ENCODE results near the gene RBFOX1.

RBFOX1 gene

DNA sequence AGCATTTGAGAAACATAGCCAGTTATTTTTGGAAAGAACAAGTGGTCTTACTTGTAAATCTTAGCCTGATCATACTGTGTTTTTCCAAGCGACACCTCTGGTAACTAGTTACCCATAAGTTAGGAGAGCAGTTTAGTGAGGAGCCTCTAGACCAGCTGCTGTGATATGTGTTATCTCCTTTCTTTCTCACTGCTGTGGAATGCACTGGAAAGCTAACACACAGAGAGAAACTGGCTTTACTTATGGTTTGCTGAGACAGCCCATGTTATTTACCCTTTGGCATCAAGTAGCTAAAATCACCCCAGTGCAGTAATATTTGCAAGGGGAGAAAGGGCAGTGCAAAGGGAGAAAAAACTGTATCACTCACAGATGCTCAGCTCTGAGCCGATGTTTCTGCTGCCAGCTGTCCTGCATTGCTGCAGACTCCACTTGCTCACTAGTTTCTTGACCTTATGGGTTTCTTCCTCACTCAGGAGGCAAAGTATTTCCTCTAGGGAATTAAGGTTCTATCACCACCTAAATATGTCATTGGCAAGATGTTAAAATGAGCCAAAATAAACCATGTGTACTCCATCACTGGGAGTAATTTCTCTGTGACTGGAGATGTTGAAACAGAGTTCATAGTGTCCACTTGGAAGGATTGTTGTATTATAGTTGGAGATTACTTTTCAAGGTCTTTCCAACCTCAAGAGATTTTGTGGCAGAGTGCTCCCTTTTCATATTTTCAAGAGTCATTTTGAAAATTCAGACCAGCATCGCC, 2.3 kb downstream of the RBFOX1 start:
- no peak for DNase-seq (ENCODE audit: low read depth in 1 of 2, low spot score in 1 of 2)

DNA sequence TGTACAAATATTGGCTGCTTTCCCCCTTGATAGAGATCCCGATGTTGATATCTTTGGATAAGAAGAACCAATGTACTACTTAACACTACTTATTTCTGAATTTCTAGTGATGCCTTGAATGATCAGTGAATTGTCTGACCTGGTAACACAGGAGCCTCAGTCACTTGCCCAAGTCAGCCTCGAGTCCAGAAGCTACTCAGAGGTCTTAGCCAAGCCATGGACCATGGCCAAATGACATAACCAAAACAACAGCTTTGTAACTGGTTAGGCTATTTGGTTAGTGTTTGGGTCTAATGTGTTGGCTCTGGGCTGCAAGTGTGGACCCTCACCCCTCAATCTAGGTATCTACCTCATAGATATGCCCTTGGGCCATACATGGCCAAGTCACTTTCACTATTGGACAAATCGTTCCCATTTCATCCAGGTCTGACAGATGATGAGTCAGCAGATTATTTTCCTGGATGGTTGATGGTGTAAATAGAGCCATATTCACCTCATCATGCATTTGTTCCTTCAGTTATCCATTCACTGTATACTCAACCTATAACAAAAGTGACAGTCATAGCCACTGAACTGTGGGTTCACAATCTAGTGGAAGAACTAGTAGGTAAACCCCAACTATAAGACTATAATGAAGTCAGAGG, 3.5 kb downstream of the RBFOX1 start:
- DNase-seq (ENCODE audit: low read depth in 1 of 2, low spot score in 1 of 2), result no peak

DNA sequence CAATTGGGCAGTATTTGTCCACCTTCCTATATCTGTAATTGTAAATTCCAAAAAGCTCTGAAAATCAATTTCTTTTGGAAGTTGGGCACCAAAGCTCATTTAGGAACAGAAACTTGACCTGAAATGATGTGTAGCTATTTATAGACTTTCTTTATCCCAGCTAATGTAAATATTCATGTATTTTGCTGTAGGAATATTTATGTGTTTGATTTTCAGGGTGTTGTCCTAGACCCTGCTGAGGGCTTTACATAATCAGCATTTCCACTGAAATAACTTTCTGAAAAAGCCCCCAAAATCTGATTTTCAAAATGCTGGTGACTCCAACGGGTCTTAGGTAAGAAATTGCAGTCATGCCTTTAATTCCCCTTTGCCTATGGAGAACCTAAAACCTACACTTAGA, 4.1 kb downstream of the RBFOX1 start:
- DNase-seq (ENCODE audit: low read depth in 1 of 2, low spot score in 1 of 2), result no peak

DNA sequence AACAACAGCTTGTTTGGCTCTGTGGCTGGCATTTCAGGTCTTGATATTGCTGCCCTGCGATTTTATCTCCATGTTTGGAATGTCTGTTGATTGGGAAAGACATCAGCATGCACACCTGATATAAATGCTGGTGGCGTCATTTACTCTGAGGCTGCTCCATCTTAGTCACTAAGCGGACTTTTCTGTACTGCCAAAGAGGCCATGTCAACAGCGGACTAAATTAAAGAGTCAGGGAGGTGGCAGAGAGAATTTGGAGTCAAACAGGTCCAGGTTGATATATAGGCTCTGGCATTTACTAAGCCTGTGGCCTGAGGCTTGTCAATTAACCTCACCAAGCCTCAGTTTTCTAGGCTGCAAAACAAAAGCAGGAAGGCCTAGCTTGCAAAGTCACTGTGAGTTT, 6.2 kb downstream of the RBFOX1 start:
- no peak for DNase-seq (ENCODE audit: low read depth in 1 of 2, low spot score in 1 of 2)

DNA sequence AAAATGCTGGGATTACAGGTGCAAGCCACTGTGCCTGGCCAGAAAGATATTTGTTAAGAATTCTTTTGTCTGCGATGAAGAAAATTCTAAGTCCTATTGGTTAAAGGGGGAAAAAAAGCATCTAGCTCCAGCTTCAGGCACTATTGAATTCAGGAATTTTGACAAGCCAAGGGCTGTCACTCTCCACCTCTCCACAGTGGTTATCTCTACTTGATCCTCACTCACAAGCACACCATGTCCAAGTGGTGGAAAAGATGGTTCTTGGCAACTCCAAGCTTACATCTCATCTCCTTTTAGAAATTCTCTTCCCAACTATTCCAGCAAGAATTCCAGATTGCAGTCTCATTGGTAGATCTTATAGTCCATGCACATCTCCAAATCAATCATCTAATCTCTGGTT, 7.1 kb downstream of the RBFOX1 start:
- DNase-seq (ENCODE audit: low read depth in 1 of 2, low spot score in 1 of 2), result no peak

DNA sequence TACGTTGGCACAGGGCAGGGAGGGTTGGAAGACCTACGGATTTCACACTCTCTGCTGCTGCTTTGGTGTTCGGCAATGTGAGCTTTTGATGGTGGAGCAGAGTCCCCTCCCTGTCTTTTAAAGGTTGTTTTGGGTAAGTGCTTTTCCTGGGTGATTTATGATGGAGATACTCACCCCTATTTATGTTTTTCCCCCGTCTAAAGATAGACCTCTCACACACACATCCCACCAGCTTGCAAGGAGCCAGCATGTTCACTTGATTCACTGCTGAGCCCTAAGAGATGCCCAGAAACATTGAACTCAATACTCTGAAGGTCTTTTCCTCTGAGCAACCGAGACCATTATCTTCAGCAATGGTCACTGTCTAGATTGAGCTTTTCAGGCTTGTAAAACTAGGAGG, 8.3 kb downstream of the RBFOX1 start:
- DNase-seq (ENCODE audit: low read depth in 1 of 2, low spot score in 1 of 2), result no peak

DNA sequence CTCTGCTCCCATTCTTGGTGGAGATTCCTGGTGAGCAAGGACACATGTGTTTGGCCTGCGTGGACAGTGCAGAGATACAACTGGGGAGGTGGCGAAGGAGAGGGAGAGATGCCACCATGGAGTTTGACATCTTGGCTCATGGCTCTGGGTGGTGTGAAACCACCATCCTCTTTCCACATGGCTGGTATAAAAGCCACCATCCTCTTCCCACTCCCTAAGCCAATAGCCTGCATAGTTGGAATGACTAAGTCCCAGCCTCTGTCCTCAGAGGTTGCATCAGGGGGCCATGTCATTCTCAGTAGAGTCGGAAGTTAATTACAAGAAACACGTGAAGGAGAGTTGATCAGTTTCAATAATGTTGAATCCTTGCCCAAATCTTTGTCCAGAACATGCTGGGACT, 10.0 kb downstream of the RBFOX1 start:
- DNase-seq (ENCODE audit: low read depth in 1 of 2, low spot score in 1 of 2), result no peak

DNA sequence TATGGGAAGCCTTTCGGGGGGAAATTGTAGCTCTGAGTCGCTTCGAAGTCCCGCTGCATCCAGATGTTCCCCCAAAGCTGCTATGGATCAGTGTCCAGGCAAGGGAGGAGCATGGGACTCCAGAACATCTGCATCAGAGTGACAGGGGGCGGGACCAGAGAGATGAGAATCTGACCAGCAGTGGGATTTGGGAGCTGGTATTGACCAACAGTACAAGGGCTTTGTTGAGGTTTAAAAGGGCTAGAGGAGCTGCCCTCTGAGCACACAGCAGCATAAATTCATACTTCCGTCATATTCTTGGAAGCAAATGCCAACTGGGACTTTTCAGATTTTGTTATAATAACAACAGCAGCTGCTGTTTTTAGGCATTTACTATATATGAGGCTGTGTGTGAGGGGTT, 10.6 kb downstream of the RBFOX1 start:
- no peak for DNase-seq (ENCODE audit: low read depth in 1 of 2, low spot score in 1 of 2)

DNA sequence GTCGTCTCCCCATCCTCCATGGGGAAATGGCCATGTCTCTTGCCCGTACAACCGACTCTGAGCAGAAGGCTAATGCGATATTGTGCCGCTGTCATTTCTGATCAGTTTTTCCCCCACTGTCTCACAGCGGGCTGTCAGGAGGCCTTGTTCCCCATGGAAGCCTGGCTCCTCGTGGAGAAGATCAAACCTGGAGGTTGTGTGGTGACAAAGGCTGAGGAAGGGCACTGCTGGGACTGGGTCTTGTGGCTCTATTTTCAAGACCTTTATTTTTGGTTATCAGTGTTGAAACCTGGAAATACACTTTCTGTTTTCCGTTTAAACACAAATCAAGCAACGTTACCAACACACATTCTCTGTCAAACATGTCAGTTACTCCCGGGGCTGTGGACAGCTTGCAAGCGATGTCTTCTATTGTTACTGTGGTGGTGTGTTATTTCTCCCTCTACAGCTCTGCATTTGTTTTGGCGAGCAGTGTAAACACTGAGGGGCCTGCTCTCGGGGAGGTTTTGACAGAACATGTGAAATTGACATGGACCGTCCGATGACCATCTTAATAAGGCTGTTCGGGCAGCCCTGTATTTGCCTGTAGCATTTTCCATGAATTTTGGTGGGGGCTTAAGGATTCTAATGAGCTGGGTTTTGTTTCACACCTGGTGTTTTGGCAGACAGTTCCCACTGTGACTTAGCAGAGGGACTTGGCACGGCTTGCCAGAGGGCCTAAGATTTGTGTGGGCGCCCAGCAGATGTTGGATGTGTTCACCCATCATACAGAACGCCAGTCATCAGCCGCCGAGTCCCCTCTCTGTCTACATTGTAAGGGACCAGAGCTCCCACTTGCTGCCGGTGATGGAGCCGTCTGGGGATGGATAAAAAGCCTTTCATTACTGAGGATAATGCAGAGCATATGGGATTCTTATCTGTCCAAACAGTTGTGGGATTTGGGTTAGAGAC, 12.5 kb downstream of the RBFOX1 start:
- DNase-seq (ENCODE audit: low read depth in 1 of 2, low spot score in 1 of 2), result no peak

DNA sequence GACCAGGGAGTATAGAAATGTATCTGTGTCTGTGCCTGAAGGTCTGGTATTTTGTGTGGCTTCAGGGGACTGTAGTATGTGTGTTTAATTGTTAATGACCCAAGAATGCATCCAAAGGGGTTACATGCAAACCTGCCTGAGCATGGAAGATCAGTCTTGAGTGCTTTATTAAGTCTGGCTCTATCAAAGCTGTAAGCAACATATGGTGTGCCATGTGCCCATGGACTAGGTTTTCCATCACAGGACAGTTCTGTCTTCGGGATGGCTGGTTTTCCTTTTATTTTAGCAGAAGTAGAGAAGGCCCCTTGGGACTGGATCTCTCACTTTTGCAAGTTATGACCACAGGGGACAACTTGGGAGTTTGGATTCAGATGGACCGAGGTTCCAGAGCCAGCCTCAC, 18.2 kb downstream of the RBFOX1 start:
- DNase-seq (ENCODE audit: low read depth in 1 of 2, low spot score in 1 of 2), result no peak

DNA sequence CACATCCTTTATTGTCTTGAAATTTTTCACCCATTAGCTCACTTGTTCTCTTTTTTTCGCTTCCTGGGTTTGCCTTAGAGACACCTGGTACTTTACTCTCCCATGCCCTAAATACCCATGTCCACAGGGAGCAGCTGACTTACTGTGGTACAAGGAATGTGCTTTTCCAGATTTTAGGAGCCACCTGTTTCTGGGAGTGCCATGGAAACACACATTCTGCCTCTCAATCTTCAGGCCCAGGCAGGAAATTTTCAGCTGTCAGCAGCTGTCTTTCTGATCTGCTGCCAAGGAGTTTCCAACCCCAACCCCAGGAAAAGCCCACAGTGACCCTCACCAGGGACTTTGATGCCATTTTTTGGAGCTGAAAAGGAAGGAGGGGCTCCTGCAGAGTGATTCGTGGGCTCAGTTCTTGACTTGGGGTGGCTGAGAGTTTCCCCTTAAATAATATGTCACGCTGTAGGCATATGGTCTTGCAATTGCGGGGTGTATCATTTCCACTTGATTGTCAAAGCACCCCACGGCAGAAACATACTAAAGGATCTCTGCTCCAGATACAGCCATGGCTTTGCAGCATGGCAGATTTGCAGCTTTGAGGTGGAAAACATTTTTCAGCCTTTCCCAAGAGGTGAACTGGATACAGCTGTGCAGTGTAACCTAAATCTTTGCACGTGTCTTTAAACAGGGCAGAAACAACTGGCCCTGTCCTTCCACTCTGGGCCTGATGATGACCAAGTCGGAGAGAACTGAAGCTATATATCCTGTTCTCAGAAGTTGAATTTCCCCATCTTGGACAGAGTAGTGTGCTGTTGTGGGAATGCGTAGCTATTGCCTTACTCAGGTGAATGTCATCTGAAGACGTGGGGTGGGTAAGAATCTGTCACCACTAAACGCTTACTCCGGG, 19.2 kb downstream of the RBFOX1 start:
- no peak for DNase-seq (ENCODE audit: low read depth in 1 of 2, low spot score in 1 of 2)

DNA sequence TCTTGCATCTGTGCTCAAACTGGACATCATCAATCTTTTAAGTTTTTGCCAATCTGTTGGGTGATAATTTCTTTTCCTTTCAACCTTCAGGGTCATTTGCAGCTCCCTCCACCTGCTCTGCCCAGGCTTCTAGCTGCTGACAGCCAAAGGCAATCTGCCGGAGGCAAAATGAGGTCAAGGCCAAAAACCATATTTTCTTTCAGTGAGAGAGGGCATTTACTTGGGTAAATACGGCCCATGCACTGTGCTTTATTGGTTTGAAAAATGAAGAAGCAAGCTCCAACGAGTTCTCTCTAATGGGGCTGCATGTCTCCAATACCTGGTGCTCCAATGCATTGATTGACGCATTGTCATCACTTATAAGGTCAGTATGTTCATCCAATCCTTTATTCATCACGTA, 23.1 kb downstream of the RBFOX1 start:
- no peak for DNase-seq (ENCODE audit: low read depth in 1 of 2, low spot score in 1 of 2)

DNA sequence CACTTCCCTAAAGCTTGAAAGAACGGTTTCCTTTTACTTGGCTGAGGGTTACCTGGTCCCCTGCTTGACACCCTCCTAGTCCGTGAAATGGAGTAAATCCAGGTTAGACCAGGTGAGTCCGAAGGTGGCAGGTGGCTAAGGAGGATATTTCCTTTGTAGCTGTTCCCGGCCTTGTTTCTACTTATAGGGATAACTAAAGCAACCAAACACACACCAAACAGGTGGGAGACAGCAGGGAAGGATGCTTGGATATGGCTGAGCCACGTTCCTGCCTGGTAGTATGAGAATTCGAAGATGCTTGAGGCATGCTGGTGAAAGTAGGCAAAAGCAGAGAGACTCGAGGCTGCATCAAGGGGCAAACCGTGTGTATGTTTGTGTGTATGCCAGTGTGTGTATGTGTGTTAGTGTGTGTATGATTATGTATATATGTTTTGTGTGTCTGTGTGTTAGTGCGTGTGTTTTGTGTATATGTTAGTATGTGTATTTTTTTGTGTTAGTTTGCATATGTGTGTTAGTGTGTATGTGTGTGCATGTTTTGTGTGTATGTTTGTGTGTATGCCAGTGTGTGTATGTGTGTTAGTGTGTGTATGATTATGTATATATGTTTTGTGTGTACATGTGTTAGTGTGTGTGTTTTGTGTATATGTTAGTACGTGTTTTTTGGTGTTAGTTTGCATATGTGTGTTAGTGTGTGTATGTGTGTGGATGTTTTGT, 28.9 kb downstream of the RBFOX1 start:
- DNase-seq (ENCODE audit: low read depth in 1 of 2, low spot score in 1 of 2), result no peak

DNA sequence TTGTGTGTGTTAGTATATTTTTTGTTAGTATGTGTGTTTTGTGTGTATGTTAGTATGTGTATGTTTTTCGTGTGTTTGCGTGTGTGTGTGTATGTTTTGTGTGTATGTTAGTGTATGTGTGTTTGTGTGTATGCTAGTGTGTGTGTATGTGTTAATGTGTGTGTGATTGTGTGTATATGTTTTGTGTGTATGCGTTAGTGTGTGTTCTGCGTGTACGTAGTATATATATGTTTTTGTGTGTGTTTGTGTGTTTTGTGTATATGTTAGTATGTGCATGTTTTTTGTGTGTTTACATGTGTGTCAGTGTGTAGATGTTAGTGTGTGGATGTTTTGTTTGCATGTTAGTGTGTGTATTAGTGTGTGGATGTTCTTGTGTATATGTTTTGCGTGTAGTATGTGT, 29.6 kb downstream of the RBFOX1 start:
- DNase-seq (ENCODE audit: low read depth in 1 of 2, low spot score in 1 of 2), result no peak

DNA sequence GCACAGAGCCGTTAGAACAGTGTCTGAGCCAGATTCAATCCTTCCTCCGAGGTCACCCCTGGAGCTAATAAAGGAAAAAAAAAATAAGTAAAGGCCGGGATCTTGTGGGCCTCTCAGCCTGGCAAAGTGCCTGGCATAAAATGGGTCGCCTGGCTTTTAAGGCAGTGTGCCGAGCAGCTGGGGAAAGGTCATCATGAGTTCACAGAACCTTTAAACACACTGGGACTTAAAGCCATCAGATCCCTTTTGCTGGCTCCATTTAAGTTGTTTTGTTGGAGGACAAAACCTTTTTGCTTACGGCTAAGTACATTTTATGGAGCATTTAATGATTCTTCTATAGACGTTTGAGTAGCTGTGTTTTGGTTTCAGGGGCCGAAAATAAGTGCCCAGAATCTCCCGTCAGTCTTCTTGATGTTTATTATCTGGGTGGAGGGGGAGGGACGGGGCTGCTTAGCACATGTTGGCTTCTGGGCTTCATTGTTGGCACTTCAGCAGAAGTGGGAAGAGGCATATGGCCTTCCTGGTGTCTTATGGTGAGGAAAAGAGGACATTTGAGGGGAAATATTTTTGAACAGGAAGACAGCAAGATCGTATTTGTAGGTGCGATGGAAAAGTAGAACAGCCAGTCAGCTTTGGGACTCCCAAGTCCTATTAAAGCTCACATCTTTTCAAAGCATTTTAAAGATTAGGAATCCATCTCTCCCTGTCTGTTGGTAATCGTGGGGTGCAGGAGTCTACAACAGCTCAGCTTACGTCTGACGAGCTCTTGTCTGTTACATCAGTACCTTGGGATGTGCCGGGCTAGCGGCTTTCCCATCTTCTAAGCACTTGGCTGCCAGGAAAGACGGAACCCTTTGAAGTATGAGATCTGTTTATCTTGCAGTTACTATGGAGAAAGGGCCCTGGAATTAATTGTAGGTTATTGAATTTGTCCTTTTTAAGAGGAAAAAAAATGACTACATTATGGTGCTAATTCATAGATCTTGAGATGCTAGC, 31.1 kb downstream of the RBFOX1 start:
- DNase-seq (ENCODE audit: low read depth in 1 of 2, low spot score in 1 of 2), result no peak

DNA sequence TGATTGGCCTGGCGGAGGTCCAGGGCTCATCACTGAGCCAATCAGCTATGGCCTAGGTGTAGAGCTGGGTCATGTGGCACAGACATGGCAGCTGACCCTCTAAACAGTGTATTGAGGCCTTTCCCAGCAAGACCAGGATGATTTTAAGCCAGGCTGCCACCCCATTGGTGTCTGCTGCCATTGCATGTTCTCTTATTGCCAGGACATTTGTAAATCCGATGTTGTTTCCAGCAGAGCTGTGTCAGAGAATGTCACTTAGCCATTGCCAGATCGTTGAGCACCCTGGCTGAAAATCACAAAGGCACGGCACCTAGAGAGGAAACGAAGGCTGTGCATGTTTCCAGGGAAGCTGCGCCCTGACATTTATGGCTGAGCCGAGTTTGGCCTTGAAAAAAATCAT, 33.4 kb downstream of the RBFOX1 start:
- no peak for DNase-seq (ENCODE audit: low read depth in 1 of 2, low spot score in 1 of 2)

DNA sequence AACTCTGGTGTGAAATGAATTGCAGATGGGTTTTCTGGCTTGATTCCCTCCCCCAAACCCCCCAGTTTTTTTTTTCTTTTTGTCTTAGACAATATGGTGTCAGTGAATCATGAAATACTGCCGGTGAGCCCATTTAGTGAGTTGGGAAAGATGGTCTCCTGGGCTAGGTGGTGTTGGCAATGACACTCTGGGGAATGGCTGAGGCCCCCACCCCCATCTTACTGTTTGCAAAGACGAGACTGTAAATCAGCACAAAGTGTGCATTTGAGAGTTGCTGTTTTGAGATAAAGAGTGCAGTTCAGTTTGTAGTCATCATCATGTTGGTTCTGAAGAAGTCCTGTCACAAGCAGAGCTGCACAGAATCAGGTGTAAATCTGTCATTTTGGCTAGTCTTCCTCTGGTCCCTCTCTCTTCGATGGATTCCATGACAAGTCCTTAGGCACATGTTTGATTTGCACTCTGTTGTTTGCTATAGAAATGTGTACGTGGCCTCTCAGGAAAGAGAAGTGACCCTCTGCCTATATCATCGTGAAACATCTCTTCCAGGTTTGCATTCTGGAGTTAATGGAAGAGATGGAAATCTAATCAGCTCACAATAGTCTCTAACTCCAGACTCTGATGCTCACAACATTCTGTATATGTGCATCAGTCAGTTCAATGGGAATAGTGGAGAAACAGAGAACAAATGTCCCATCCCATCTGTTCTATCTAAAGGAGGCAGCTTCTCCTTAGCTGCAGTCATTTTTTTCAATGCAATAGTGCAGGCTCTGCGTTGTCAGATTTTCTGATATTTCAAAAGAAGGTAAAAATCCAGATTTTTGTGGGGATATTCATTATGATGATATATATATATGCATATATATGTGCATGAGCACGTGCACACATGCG, 34.6 kb downstream of the RBFOX1 start:
- no peak for DNase-seq (ENCODE audit: low read depth in 1 of 2, low spot score in 1 of 2)

DNA sequence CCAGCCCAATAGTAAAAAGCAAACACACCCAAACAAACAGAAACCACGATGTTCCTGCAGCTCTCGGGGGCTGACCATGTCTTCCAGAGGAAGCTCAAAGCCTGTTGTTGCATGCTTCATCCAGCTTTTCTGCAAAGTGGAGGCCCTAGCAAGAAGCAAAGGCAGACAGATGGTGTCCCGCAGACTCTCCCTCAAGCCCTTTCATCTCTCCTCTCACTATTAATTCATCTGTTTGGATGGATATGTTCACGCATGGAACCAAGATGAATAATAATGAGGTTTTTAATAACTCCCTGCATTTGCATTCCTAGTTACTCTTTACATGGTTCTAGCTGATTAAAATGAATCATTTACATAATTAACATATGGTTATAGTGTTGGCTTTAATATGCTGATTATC, 36.6 kb downstream of the RBFOX1 start:
- no peak for DNase-seq (ENCODE audit: low read depth in 1 of 2, low spot score in 1 of 2)
